Measurements from ENCODE around the gene NCKAP1. TPM values are rescaled to one million over a fixed set of nuclear protein-coding genes. Genes with fewer than 3 reads are reported as not detected.

NCKAP1 gene
- total and polyA plus RNA-seq, 10 of the 15 experiments (the other 5 are each of a cell fraction or from before 2014, with no cell fraction given) = 0.11 to 1.5 (median 0.52) TPM

GRCh38 chr2:182898718-182899117 is 139.5 kb downstream of the NCKAP1 start (continued):
- no peak for TF ChIP-seq PAX5 (IDR thresholded peaks at IDR 0.05; ENCODE audit: borderline replicate concordance, low read depth, low read length)
- no peak for TF ChIP-seq SREBF2 (IDR thresholded peaks at IDR 0.05; ENCODE audit: low read length)
- no peak for TF ChIP-seq HCFC1 (IDR thresholded peaks at IDR 0.05; ENCODE audit: low read length)
- no peak for TF ChIP-seq SIX5 (IDR thresholded peaks at IDR 0.05; ENCODE audit: low read depth, low read length, severe bottlenecking)
- TF ChIP-seq, protein P1, sequence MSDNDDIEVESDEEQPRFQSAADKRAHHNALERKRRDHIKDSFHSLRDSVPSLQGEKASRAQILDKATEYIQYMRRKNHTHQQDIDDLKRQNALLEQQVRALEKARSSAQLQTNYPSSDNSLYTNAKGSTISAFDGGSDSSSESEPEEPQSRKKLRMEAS (IDR thresholded peaks at IDR 0.05; ENCODE audit: low read depth, low read length) = no peak

GRCh38 chr2:182897137-182897536 is 141.1 kb downstream of the NCKAP1 start:
- Histone ChIP-seq H3K4me2 (ENCODE audit: control insufficient read depth, insufficient read depth) (no peak overlapping the region), H3K4me1 (ENCODE audit: control insufficient read depth, insufficient read depth, low read length) (no peaks in the 10 kb centered on the region), H2AFZ (ENCODE audit: control insufficient read depth, low read depth, low read length) (no peak overlapping the region), H4K20me1 (ENCODE audit: control insufficient read depth, insufficient read depth) (no peaks in the 10 kb centered on the region), H3K36me3 (ENCODE audit: control insufficient read depth in 2 of 2, insufficient read depth in 2 of 2, low read length in 1 of 2) (no peaks in the 10 kb centered on the region), H3K79me2 (ENCODE audit: control insufficient read depth, insufficient read depth, low read length) (no peaks in the 10 kb centered on the region), H3K27me3 (replicated peaks in 1 of 2; ENCODE audit: control insufficient read depth in 2 of 2, insufficient read depth in 2 of 2, low read length in 1 of 2) (no peaks in the 10 kb centered on the region), H3K4me3 (no peak overlapping the region), H3K9me3 (replicated peaks; ENCODE audit: control insufficient read depth, insufficient read depth, low read length) (no peaks in the 10 kb centered on the region), H3K9ac (ENCODE audit: control insufficient read depth, insufficient read depth, low read length) (no peak overlapping the region), H3K27ac (ENCODE audit: control insufficient read depth, insufficient read depth) (no peak overlapping the region)
- intact Hi-C loops (cut with micrococcal nuclease; ENCODE audit: unreplicated experiment) = no loop called here
- FAIRE-seq = no peak
- in situ Hi-C loops (cut with MboI) = no loop called here
- no peak for DNase-seq (ENCODE audit: low read depth, low spot score)
- TF ChIP-seq, protein P2, sequence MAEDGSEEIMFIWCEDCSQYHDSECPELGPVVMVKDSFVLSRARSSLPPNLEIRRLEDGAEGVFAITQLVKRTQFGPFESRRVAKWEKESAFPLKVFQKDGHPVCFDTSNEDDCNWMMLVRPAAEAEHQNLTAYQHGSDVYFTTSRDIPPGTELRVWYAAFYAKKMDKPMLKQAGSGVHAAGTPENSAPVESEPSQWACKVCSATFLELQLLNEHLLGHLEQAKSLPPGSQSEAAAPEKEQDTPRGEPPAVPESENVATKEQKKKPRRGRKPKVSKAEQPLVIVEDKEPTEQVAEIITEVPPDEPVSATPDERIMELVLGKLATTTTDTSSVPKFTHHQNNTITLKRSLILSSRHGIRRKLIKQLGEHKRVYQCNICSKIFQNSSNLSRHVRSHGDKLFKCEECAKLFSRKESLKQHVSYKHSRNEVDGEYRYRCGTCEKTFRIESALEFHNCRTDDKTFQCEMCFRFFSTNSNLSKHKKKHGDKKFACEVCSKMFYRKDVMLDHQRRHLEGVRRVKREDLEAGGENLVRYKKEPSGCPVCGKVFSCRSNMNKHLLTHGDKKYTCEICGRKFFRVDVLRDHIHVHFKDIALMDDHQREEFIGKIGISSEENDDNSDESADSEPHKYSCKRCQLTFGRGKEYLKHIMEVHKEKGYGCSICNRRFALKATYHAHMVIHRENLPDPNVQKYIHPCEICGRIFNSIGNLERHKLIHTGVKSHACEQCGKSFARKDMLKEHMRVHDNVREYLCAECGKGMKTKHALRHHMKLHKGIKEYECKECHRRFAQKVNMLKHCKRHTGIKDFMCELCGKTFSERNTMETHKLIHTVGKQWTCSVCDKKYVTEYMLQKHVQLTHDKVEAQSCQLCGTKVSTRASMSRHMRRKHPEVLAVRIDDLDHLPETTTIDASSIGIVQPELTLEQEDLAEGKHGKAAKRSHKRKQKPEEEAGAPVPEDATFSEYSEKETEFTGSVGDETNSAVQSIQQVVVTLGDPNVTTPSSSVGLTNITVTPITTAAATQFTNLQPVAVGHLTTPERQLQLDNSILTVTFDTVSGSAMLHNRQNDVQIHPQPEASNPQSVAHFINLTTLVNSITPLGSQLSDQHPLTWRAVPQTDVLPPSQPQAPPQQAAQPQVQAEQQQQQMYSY (CRISPR knock-in tag; IDR thresholded peaks at IDR 0.05) = no peak
- TF ChIP-seq SMAD1 (IDR thresholded peaks at IDR 0.05; ENCODE audit: low read depth, partially characterized antibody) (no peak), SREBF2 (IDR thresholded peaks at IDR 0.05; ENCODE audit: low read length) (no peak), TAF1 (IDR thresholded peaks at IDR 0.05; ENCODE audit: borderline replicate concordance, low read depth, low read length) (no peak), ZNF384 (IDR thresholded peaks at IDR 0.05; ENCODE audit: borderline replicate concordance, low read depth, low read length) (no peak), POLR2AphosphoS5 (IDR thresholded peaks at IDR 0.05; ENCODE audit: low read length) (no peak), HCFC1 (IDR thresholded peaks at IDR 0.05; ENCODE audit: low read length) (no peak), E2F4 (IDR thresholded peaks at IDR 0.05; ENCODE audit: low read depth, low read length) (no peak), ZNF687 (IDR thresholded peaks at IDR 0.05) (no peak), IKZF1 (conservative IDR thresholded peaks at IDR 0.05) (no peak), ATF7 (IDR thresholded peaks at IDR 0.05; ENCODE audit: low read depth) (no peak), PAX5 (IDR thresholded peaks at IDR 0.05; ENCODE audit: borderline replicate concordance, low read depth, low read length) (no peak)
- no TSS peak for BruUV-seq (replicated peaks)
- 0% methylated on average over 1 of the region's 1 CpG for WGBS (ENCODE audit: insufficient coverage, insufficient replicate concordance, low lambda C conversion rate, missing lambda C conversion rate)
- ChIA-PET RAD21 (ENCODE audit: unreplicated experiment) (no interaction called here), CTCF (no interaction called here), SMC1A (ENCODE audit: uncharacterized antibody, unreplicated experiment) (no interaction called here), POLR2A (no interaction called here)
- ATAC-seq = no peak
